ENCODE data around the gene GPR84. TPM values are rescaled to one million over a fixed set of nuclear protein-coding genes. Genes with fewer than 3 reads are reported as not detected.

GPR84 gene
- total RNA-seq, 1 donor from 2014 or later, result not detected

DNA sequence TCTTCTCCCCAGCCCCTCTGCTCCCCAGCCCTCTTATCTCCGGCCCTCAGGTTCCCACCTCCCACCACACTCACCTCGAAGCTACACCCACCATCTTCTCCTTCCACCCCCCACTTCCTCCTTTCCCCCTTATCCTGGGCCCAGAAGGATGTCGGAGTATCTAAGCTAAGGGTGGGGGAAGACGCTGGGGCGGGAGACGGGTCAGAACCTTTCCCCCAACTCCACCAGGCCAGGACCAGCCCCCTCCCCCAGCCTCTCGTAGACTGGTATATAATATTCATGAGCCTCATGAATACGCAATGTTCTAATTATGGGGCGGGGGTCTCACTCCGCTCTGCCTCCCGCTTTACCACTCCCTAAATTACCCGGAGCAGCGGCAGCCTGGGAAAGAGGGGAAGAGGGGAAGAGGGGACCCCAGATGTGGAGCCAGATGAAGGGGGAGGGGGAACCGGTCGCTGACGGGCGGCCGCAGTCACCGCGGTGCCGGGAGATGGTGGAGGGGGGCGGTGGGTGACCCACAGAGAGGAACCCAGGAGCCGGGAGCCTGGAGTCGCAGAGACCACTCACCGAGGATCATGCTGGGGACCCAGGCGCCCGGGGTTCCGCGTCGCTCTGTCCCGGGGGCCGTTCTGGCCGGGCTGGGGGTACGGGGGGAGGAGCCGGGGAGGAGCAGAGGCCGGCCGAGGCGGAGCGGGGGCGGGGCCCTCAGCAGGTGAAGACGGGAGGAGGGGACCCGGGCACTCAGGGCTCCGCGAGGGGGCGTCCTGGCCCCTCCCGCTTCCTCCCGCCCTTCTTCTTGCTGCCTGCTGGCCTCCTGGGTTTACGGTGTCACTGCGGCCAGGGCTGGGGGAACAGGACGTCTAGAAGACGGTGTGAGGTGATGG lies 26.6 kb upstream of the GPR84 start:
- DNase-seq, result peak; percentile 65

DNA sequence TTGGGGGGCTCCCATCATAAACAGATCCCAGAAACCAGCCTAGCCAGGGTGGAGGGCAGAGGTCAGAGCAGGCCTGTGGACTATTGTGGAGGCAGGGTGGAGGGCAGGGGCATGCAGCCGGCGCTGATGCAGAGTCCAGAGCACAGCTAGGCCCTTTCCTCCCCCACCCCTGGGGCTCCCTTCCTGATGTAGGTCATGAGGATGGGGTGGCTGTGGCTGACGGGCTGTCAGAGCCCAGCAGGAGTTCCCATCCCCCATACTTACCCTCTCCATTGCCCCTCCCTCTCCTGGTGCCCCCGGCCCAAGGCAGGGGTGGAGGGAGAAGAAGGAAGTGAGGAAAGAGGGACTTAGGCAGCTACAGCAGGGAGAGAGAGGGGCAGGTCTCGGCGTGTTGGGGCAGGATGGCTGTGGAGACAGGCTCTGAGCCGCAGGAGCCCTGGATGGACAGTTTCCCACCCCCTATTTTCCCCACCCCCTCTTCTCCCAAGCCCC lies 25.9 kb upstream of the GPR84 start:
- DNase-seq, result no peak

DNA sequence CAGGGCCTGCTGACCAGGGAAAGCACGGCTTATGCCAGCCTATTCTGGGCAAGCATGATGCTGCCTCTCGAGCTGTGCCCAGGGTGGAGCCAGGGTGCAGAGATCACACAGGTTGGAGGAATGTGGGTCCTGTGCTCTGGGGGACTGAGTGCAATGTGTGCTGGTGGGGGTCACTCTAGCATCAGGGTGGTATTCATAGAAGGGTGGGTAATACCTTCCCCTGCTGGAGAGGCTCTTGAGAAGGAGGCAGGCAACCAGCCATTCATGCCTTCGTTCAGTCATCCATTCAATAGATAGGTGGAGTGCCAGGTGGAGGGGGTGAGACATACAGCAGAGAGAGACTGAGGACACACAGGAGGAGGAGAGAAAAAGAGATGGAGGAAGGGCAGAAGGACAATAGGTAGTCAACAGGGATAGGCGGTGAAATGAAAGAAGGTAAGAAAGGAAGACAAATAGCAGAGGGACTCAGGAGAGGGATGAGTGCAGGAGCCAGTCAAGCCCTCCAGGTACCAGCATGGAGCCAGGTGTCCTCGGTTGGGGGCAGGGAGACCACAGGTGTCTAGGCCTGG lies 25.4 kb upstream of the GPR84 start:
- no peak for DNase-seq

DNA sequence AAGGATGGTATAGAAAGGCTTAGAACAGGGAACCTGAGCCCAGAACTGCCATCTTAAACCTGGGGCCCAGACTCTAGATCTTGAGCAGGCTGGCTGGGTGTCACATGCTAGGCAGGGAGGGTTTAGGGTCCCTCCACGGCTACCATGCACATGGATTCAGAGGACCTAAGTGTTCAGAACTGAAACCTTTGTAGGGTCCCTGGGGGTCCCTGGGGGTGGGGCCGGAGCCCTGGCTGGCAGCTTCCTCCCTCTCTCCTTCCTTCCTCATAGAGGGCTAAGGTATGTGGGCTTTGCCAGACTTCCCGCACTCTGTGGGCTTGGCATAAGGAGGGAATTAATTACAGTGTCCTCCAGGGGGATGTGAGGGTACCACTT lies 24.8 kb upstream of the GPR84 start:
- no peak for DNase-seq

DNA sequence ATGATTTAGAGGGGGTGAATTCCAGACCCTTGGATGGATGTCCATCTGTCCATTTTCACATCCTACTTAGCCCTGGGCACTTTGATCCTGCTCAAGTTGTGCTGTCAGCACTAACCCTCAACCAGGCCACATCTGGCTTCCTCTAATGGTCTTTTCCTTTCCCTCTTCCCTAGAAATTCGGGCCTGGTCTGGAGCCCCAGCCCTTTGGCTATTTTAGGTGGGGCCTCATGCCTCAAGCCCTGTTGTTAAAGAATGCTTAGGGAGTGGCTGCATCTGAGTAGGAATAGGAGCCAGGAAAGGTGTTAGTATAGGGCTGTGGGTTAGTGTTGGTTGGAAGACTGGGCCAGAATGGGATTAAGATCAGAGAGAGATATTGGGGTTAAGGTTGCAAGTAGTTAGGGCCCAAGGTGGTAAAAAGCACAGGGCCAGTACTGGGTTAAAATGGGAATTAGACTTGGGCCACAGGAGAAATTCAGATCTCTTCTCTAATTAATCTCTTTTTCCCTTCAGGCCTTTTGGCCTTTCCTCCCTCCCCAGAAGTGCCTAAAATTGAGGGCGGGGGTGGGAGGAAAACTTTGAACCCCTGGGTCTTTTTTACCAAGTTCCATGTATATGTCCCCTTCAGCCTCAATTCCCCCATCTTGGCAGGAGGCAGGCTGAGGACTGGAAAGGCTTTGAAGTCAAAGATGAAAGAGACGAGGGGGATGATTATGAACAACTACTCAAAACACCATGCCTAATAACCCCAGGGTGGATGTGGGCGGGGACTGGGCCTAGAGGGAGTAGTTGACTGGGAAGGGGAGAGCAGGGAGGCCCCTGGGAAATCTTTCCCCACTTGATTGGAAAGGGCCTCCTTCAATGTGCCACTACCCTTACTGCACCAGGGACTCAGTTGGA lies 24.2 kb upstream of the GPR84 start:
- no peak for DNase-seq

DNA sequence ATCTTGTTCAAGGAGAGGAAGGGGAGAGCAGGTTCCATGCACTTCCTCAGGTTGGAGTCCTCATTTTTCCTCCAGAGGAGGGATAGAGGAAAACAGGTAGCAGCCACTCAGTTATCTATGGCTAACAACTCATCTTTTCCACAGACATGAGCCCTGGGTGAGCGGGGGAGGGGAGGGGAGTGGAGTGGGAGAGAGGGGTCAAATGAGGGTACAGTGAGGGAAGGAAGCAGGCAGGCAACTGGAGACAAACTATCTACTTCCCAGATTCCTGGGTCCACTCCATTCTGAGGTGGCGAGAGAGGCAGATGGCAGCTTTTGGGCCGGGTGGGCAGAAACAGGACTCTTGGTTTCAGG lies 22.8 kb upstream of the GPR84 start:
- no peak for DNase-seq

DNA sequence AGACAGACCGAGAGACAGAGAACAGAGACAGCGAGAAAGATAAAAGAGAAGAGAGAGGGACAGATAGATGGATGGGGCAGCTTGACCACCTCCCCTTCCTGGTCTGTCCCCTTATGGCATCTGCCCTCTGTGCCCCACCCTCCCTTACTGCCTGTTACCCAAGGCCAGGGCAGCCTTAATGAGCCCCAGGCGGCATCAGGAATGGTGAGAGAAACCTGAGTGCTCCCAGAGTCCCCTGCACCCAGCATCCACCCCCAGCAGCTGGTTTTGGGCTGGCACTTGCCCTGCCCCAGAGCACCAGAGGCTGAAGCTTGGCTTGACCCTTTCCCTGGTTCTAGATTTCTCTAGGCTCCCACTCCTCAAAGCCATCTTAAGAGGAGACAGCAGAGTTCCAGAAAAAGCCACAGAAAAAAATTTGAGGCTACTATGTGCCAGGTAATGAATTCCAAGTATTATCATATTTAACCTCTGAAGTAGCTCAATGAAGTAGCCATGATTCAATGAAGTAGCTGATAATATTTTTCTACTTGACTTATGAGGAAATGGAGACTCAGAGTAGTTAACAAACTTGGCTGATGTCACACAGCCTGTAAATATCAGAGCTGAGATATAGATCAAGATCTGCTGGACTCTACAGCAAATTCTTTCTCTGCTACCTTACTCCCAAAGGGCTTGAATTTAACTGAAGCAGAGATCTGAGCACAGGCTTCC lies 22.3 kb upstream of the GPR84 start:
- no peak for DNase-seq

DNA sequence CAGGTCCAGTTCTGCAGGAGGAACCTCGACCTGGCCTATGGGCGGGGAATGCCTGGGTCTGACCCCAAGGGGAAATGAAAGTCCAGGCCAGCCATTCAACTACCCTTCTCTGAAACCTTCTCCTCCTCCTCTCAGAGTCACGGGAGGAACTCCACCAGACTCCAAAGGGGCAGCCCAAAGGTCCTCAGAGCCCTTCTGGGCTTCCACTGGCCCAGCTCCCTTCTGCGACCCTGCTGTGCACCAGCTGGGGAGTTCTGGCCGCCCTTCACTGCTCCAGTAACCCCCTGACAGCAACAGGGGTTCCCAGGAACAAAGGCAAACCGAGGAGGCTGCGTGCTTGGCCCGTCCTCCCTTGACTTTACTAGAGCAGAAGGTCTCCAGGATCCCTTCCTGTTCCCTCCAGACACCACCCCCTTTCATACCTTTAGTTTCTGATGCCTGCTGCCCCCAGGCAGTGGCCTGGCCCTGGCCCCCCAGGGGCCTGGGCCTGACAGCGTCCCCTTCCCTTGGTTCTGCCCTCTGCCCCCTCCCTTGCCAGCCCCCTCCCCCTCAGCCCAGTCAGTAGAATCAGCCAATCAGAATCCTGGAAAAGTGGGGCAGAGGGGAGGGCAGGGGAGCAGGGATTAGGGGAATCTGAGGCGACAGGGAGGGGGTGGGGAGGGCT lies 21.1 kb upstream of the GPR84 start:
- peak; percentile 52 for DNase-seq

DNA sequence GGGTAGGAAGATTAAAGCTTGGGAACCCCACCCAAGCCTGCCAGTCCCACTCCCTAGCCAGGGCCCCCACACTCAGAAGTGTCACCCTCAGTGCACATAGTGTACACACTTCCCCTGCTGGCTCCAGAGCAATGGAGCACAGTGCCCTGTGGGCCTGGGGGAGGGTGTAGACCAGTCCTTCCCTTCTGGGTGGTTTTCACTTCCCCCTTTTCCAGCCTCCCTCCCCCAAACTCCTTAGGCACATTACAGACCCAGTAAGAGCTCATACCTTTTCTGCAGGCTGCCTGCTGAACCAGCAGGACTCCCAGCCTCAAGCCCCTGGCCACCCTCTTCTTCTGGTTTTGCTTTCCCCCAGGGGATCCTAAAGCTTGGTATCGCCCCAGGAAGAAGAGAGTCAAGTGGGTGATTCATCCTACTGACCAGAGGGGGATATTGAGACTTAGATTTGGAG lies 20.3 kb upstream of the GPR84 start, which contains the start of gene ZNF385A:
Gene ZNF385A (minus strand): TSS at position 143 of the 451 bp plus-strand sequence. CDS start 219 bp downstream, outside the sequence.
- no peak for DNase-seq

DNA sequence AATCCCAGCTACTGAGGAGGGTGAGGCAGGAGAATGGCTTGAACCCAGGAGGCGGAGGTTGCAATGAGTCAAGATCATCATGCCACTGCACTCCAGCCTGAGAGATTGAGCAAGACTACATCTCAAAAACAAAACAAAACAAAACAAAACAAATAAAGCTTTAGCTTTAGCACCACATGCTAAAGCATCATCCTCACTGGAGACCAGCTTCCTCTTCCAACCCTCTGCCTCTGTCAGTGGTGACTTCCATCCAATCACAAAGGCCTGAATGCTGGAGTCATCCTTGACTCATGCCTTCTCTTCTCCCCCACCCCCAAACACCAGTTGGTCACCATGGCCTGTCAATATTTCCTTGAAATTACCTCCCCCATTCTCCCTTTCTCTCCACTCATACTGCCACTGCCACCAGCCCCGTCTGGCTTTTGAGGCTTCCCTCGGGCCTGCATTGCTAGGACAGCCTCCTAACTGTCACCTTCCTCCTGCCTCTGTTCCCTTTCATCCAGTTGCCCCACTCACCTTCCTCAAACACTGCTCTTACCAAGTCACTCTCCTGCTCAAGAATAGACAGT lies 18.8 kb upstream of the GPR84 start:
- DNase-seq, result no peak

DNA sequence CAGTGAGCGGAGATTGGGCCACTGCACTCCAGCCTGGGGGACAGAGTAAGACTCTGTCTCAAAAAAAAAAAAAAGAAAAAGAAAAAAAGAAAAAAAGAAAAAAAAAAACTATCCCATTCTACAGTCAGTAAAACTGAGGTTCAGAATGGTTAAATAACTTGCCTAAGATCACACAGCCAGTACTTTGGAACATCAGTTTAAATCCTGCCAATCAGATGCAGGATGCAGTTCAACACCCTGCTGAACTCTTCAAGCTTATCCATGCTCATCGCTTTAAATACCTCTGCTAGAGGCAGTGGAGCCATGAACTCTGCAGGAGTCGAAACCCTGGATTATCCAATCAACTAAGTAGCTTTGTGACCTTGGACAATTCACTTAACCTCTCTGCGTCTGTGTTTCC lies 16.9 kb upstream of the GPR84 start:
- no peak for DNase-seq

DNA sequence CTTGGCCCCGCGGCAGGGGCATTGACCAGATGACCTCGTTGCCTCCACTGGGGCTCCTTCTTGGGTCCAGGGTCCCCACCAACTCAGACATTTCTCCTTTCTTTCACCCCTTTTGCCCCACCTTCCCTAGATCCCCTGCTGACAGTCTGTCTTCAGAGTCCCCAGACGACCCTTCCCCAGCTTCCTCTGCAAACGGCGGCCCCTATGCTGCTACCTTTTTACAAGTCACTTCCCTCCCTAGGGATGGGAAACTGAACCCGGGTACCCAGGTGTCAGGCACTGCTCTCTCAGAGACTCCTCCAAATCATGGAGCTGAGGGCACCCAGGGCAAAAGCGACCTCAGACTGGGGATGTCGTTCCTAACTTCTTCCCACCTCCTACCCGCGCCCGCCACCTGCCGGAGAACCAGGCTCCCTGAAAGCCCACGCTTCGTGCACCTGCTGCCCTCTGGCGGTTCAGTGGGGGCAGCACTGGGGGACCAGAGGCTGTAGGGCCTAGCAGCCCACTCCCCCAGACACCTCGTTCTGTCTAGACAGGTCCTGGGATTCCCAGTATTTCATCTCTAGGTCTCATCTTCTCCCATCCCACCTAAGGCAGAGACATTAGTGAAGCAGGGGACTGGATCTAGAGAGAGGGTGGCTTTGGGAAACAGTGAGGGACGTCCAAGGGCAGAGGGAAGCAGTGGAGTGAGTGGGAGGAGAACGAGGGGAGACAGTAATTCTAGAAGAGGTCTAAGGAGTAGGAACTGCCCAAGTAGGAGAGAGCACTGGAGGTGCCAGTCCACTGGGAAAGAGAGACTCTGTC lies 15.3 kb upstream of the GPR84 start:
- peak; percentile 96 for DNase-seq

DNA sequence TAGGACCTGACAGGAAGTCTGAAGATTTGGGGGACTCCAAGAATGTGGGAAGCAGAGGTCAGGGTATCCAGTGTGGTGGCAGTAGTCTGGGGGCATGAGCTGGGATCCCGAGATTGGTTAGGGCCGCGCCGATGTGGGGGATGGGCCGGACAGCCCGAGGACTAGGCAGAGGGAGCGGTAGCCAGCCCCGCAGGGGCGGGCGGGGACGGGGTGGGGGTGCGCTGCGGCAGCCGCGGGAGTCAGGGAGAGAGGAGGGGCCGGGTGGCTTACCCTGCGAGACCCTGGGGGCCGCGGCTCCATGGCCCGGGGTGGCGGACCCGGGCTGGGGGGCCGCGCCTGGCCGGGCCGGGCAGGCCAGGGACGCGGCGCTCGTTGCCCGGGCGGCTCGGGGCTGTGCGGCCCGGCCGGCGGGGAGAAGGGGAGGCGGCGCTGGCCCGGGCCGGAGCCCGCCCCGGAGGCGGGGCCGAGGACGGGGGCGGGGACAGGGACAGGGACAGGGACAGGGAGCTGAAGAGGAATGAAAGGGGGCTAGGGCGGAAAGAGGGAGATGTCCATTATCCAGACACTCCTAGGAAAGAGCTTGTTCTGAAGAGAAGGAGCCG lies 14.6 kb upstream of the GPR84 start:
- DNase-seq, result peak; percentile 73

DNA sequence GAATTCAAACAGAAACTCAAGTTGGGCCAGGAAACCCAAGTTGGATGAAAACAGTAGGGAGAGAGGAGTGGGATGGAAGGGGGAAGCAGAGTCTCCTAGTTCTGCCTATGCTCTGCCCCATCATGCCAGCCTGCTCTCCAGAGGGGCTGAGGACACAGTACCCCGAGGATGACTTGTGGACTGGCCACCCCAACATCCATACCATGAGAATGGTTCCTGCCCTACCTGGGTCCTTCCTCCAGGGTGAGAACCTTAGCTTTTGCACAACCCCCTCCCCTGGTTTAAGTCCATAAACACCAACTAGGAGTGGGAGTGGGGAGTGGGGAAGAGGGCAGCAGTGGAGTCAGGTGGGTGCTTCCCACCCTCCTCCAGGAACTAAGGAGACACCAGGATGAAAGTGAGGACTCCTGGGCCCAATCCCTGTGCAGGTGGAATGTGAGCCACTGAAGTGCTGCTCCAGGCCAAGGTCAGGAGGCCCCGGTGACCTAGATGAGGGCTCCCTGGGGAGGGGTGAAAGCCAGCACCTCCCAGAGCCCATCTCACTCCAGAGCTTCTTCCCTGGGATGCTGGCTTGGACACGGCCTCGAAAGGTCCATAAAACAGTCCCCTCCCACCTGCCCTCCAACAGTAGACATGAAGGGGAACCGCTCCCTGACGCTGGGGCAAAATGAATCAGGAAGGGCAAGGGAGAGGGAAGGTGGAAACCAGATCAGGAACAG lies 13.7 kb upstream of the GPR84 start:
- DNase-seq, result no peak

DNA sequence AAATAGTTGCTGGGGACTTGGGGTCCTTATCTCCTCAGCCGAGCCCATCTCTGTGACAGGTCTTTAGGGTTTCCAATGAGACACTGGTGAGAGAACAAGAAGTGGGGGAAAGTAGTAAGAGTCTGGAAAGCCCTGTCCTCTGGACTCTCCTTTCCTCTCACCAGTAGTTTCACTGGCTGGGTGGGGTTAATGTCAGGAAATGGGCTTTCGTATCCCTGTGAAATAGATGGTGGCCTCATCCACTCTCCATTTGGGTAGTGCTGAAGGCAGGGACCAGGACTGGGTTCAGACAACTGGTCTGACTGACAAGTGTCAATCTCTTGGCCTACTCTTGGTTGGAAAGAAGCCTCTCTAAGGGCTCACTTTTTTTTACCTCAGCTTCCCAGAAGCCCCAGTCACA lies 12.7 kb upstream of the GPR84 start:
- DNase-seq, result no peak

DNA sequence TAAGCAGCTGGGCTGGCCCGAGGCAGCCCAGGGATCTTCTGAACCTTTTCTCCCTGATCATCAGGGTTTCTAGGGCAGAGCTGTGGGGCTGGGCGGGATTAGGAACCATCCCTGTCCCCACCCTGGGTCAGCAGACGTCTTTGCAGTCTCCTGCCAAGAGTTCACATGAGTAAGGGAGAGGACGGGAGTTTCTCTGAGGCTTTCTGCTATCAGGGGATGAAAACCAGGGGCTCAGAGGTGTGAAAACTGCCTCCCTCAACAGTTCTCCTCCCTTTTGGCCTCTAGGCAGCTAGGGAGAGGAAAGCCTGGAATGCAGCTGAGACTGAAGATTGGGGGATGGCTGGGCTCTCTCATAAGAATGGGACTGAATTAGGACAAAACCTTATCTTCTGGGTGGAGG lies 12.3 kb upstream of the GPR84 start:
- no peak for DNase-seq

DNA sequence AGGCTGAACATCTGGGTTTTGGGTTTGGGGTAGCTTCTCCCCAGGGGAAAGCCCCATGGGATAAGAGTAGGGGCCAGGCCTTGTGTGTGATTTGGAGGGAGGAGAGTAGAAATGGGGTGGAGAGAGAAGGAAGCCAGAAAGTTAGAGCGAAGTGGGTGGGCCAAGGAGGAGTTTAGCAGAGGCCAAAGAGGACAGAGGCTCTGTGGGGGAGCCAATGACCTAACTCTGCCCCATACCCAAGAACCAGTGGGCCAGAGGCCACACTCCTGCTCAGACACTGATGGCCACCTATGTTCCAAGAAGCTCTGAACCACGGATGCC lies 10.9 kb upstream of the GPR84 start:
- no peak for DNase-seq

DNA sequence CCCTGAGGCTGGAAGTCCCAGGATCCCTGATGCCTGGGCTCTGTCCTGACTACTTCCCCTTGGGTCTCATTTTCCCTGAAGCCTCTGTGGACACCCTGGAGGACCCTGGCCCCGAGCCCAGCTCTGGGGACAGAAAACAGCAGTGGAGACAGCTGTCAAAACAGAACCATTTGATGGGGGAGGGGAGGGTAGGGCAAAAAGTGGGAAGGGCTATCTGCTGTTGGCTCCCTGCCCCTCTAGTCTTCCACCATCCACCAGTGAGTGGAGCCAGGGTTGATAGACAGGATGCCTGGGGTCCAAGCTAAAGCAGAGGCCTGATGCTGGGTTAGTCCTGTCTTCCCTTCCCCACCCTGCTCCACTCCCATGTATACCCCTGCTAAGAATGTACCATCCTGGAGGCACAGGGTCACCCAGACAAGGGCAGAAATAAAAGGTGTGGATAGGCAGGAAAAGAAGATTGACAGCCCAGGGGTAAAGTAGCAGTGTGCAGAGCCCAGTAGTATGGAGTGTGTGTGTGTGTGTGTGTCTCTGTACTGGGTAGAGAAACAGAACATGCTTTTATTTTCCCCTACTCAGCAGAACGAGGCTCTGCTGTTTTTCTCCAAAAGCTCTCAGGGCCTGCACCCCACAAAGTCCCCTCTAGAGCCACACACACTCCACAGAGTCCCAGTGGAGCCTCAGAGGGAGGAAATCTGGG lies 10.4 kb upstream of the GPR84 start:
- DNase-seq, result peak; percentile 81
